Keratinocyte (primary cell): ENCODE measurements around the gene COL6A1. TPM values are rescaled to one million over a fixed set of nuclear protein-coding genes. Genes with fewer than 3 reads are reported as not detected.

ENCODE experiments used
- DNase-seq: peaks from one replicate; pipeline ENCODE4 v3.0.0-alpha.2; 2011; ENCODE audit warnings: low read depth, missing footprints, low spot score
- FAIRE-seq: peaks from 2 replicates; lab custom pipeline; 2011; peaks lifted over from hg19 to GRCh38; lab: Jason Lieb, UNC
- H2AFZ ChIP-seq: 2 replicates; pipeline ENCODE4 v1.6.0; 2012; ENCODE audit warnings: low read length, control low read depth, inconsistent platforms; ENCODE audit not compliant: control insufficient read depth
- H3K27ac ChIP-seq: 2 replicates; pipeline ENCODE4 v1.5.1; 2011; ENCODE audit warnings: low read length; ENCODE audit not compliant: control insufficient read depth, insufficient read depth
- H3K27me3 ChIP-seq: 3 replicates; pipeline ENCODE4 v1.6.0; 2011; ENCODE audit warnings: low read length; ENCODE audit not compliant: control insufficient read depth, insufficient read depth; ENCODE audit errors: extremely low read depth
- H3K36me3 ChIP-seq, 2 experiments: 2 replicates in 1 of 2; 3 replicates in 1 of 2; pipeline ENCODE4 v1.5.1; 2011; ENCODE audit warnings: low read length in 2 of 2, mild to moderate bottlenecking in 1 of 2; ENCODE audit not compliant: control insufficient read depth in 2 of 2, insufficient read depth in 2 of 2; ENCODE audit errors: extremely low read depth in 1 of 2
- H3K4me1 ChIP-seq: 3 replicates; pipeline ENCODE4 v1.5.1; 2011; ENCODE audit warnings: low read length; ENCODE audit not compliant: control insufficient read depth, insufficient read depth; ENCODE audit errors: extremely low read depth
- H3K4me2 ChIP-seq: 3 replicates; pipeline ENCODE4 v1.6.0; 2011; ENCODE audit warnings: low read depth, low read length; ENCODE audit not compliant: control insufficient read depth, insufficient read depth; ENCODE audit errors: extremely low read depth
- H3K4me3 ChIP-seq, 3 experiments: fragments of 200-600 bp in 1 of 3; sonication (generic) in 1 of 3; 2 replicates in 2 of 3; 3 replicates in 1 of 3; pipeline ENCODE4 v1.5.1; 2011 to 2016; ENCODE audit warnings: low read length in 3 of 3, mild to moderate bottlenecking in 3 of 3, control low read depth in 2 of 3, inconsistent platforms in 1 of 3, low read depth in 1 of 3, mixed read lengths in 1 of 3, mixed run types in 1 of 3, moderate library complexity in 1 of 3; ENCODE audit not compliant: control insufficient read depth in 2 of 3, insufficient read depth in 2 of 3; ENCODE audit errors: extremely low read depth in 1 of 3
- H3K79me2 ChIP-seq: 2 replicates; pipeline ENCODE4 v1.6.0; 2012; ENCODE audit warnings: low read length; ENCODE audit not compliant: control insufficient read depth, insufficient read depth
- H3K9ac ChIP-seq: 3 replicates; pipeline ENCODE4 v1.6.0; 2011; ENCODE audit warnings: low read length; ENCODE audit not compliant: control insufficient read depth, insufficient read depth; ENCODE audit errors: extremely low read depth
- H3K9me1 ChIP-seq: 3 replicates; pipeline ENCODE4 v1.6.0; 2011; ENCODE audit warnings: low read length; ENCODE audit not compliant: control insufficient read depth, insufficient read depth; ENCODE audit errors: extremely low read depth
- H3K9me3 ChIP-seq: 2 replicates; pipeline ENCODE4 v1.5.1; 2012; ENCODE audit warnings: low read depth, low read length; ENCODE audit not compliant: control insufficient read depth
- H4K20me1 ChIP-seq: 3 replicates; pipeline ENCODE4 v1.6.0; 2011; ENCODE audit warnings: low read length; ENCODE audit not compliant: control insufficient read depth, insufficient read depth; ENCODE audit errors: extremely low read depth
- CTCF ChIP-seq, 3 experiments: IDR thresholded peaks in 1 of 3; conservative IDR thresholded peaks in 1 of 3; optimal IDR thresholded peaks in 1 of 3; 2 replicates in 2 of 3; 3 replicates in 1 of 3; pipeline versions ENCODE3 to v1.5.1; 2011; ENCODE audit warnings: low read length in 3 of 3, mild to moderate bottlenecking in 3 of 3, moderate library complexity in 2 of 3, control low read depth in 1 of 3, inconsistent platforms in 1 of 3; ENCODE audit not compliant: insufficient read depth in 2 of 3; ENCODE audit errors: extremely low read depth in 1 of 3
- EZH2 ChIP-seq: IDR thresholded peaks from one replicate; pipeline ENCODE4 v1.6.1; 2012; ENCODE audit warnings: inconsistent platforms, mild to moderate bottlenecking, low read length, moderate library complexity
- dilution Hi-C: fragments of 300-500 bp; cut with MboI; formaldehyde crosslinking; loops from one replicate; pipeline ENCODE4 v1.7.0; 2020; ENCODE audit warnings: low sequenced_read_pairs; ENCODE audit not compliant: extremely low pct_ligation_motif_present
- polyA plus RNA-seq, 5 experiments: library from polyadenylated mRNA; depleted of rRNA in 3 of 5; stranded (reverse) in 3 of 5; stranded (forward) in 1 of 5; unstranded in 1 of 5; fragments of >200 nt; gene quantifications; 1 replicate in 1 of 5; 2 replicates in 3 of 5; 3 replicates in 1 of 5; pipeline versions ENCODE4 v1.2.1 to v1.2.3, GENCODE V29; 2011 to 2012; ENCODE audit warnings: missing spikeins in 2 of 5, low read depth in 1 of 5, low replicate concordance in 1 of 5

Gene COL6A1
- polyA plus RNA-seq, 1 donor (not counting 4 experiments of a cell fraction or from before 2014, with no cell fraction given) = 2.5 TPM

- H3K36me3 ChIP-seq = no peaks in the 10 kb centered on the region
- no peak overlapping the region for H3K4me2 ChIP-seq
- H3K9me3 ChIP-seq = peaks cover 3% of the 10 kb centered on the region
- H3K79me2 ChIP-seq = no peaks in the 10 kb centered on the region
- no peak overlapping the region for H3K27ac ChIP-seq
- no peak overlapping the region for H3K9ac ChIP-seq
- H3K4me1 ChIP-seq = no peaks in the 10 kb centered on the region
- dilution Hi-C loops = no loop called here
- peaks cover 7% of the 10 kb centered on the region for H3K27me3 ChIP-seq
- no peaks in the 10 kb centered on the region for H4K20me1 ChIP-seq
- H3K9me1 ChIP-seq = no peaks in the 10 kb centered on the region
- no peak for TF ChIP-seq CTCF (optimal IDR thresholded peaks at IDR 0.05 in 1 of 3, IDR thresholded peaks at IDR 0.05 in 1 of 3, conservative IDR thresholded peaks at IDR 0.05 in 1 of 3; ENCODE audit: extremely low read depth in 1 of 3, insufficient read depth in 2 of 3, low read length in 3 of 3)
- TF ChIP-seq EZH2 = no peak
- H3K4me3 ChIP-seq = no peak overlapping the region
- FAIRE-seq (no peak), DNase-seq (no peak)
- H2AFZ ChIP-seq = no peak overlapping the region
Observed at GRCh38 chr21:45962531-45963231, 18.9 kb upstream of the COL6A1 start.

GRCh38 chr21:45963232-45963570 lies 18.4 kb upstream of the COL6A1 start:
- Histone ChIP-seq H3K9ac (no peak overlapping the region), H2AFZ (no peak overlapping the region), H3K9me3 (peaks cover 3% of the 10 kb centered on the region), H3K36me3 (no peaks in the 10 kb centered on the region), H3K27me3 (peaks cover 7% of the 10 kb centered on the region), H3K79me2 (no peaks in the 10 kb centered on the region), H3K4me3 (no peak overlapping the region), H4K20me1 (no peaks in the 10 kb centered on the region), H3K4me2 (no peak overlapping the region), H3K27ac (no peak overlapping the region), H3K9me1 (no peaks in the 10 kb centered on the region), H3K4me1 (no peaks in the 10 kb centered on the region)
- dilution Hi-C loops = no loop called here
- TF ChIP-seq CTCF (optimal IDR thresholded peaks at IDR 0.05 in 1 of 3, IDR thresholded peaks at IDR 0.05 in 1 of 3, conservative IDR thresholded peaks at IDR 0.05 in 1 of 3; ENCODE audit: extremely low read depth in 1 of 3, insufficient read depth in 2 of 3, low read length in 3 of 3) = no peak
- no peak for TF ChIP-seq EZH2
- FAIRE-seq = no peak
- DNase-seq = no peak
